Adrenal gland (tissue), 12 donors: ENCODE results near the gene KCNK7. TPM values are rescaled to one million over a fixed set of nuclear protein-coding genes. Genes with fewer than 3 reads are reported as not detected.

ENCODE experiments used
- DNase-seq, 7 donors: peaks; one replicate each; pipeline ENCODE4 v3.0.0-alpha.2; 2019 to 2020
- H3K27ac ChIP-seq, 5 donors: fragments of 200-600 bp; sonication (generic) in 4 of 5; 1 replicate in 3 of 5; 2 replicates in 2 of 5; pipeline versions ENCODE4 v1.5.1 to v1.8.0; 2016 to 2020; ENCODE audit warnings: mild to moderate bottlenecking in 1 of 5
- H3K27me3 ChIP-seq: fragments of 200-600 bp; 2 replicates; pipeline ENCODE4 v1.8.0; 2021
- H3K36me3 ChIP-seq, 2 donors: fragments of 200-600 bp; replicated peaks in 1 of 2; 1 replicate in 1 of 2; 2 replicates in 1 of 2; pipeline versions ENCODE4 v1.5.1 to v1.8.0; 2018 to 2022
- H3K4me1 ChIP-seq, 2 donors: fragments of 200-600 bp; replicated peaks in 1 of 2; 1 replicate in 1 of 2; 2 replicates in 1 of 2; pipeline versions ENCODE4 v1.5.1 to v1.8.0; 2018 to 2021
- H3K4me3 ChIP-seq, 4 donors: fragments of 200-600 bp; sonication (generic) in 3 of 4; one replicate each; pipeline ENCODE4 v1.5.1; 2016 to 2018
- H3K9me3 ChIP-seq, 3 donors: fragments of 200-600 bp; sonication (generic) in 1 of 3; replicated peaks in 1 of 3; 1 replicate in 2 of 3; 2 replicates in 1 of 3; pipeline versions ENCODE4 v1.5.1 to v1.8.0; 2016 to 2021
- CTCF ChIP-seq, 6 experiments: fragments of 450-650 bp in 4 of 6; fragments of 200-600 bp in 2 of 6; sonication (generic) in 1 of 6; IDR thresholded peaks; 1 replicate in 5 of 6; 2 replicates in 1 of 6; pipeline versions ENCODE4 v1.5.1 to v1.8.0; 2016 to 2021; ENCODE audit warnings: antibody characterized with exemption in 6 of 6, mild to moderate bottlenecking in 2 of 6, moderate library complexity in 1 of 6
- POLR2A ChIP-seq, 2 donors: fragments of 450-650 bp; IDR thresholded peaks; one replicate each; pipeline ENCODE4 v1.6.1; 2017; ENCODE audit warnings: antibody characterized with exemption in 2 of 2, mild to moderate bottlenecking in 2 of 2, moderate library complexity in 1 of 2
- WGBS, 4 donors: extraction: QIAGEN DNeasy Blood & Tissue Kit in 2 of 4; methylation state at CpG; one replicate each; pipeline versions ENCODE4 v1.1.5 to v1.1.7; 2013 to 2017; 5-methylcytosine and 5-hydroxymethylcytosine counted together
- intact Hi-C, 2 donors: fragments of 100-400 bp; cut with DNase I; formaldehyde crosslinking; loops; one replicate each; pipeline versions ENCODE4 v1.14.1 to v1.15.0; 2022 to 2023
- polyA plus RNA-seq, 3 donors: library from polyadenylated mRNA; stranded (reverse); fragments of 200-250 nt in 2 of 3; fragments of 350-450 nt in 1 of 3; fragmentation: Illumina TruSeq in 1 of 3; extraction: RNeasy Lipid Tissue Mini Kit (QIAGEN cat#74804) in 1 of 3; gene quantifications; one replicate each; pipeline ENCODE4 v1.2.3, GENCODE V29; 2013 to 2014
- total RNA-seq, 9 donors: library from RNA; depleted of rRNA in 4 of 9; stranded (reverse); fragments of >200 nt in 4 of 9; fragments of 120-200 nt in 1 of 9; fragmentation: NEBNext Ultra II Directional in 1 of 9; extraction: Animal tissue kit (Norgen Biotek cat#: 25700) in 1 of 9; gene quantifications; one replicate each; pipeline versions ENCODE4 v1.1.0 to v1.2.4, GENCODE V29; 2013 to 2023
- donor health status: healthy with polysubstance abuse.
- donor health status: Bipolar disorder and iron deficiency.
- donor health status: DM: yes; HTN: yes; CAD: no.
- donor health status: DM: no; HTN: no; CAD: no.
- donor health status: DM: no; HTN: no; CAD: no.
- donor health status: DM: yes; HTN: yes; CAD: no.

Gene KCNK7
- total and polyA plus RNA-seq, 12 donors = 0.06 to 12.5 (median 0.57) TPM; not detected in 5

GRCh38 chr11:65624931-65625627, 29.5 kb upstream of the KCNK7 start:
- no peak overlapping the region for H3K27ac ChIP-seq
- no peak overlapping the region for H3K4me3 ChIP-seq
- TF ChIP-seq CTCF (IDR thresholded peaks at IDR 0.05) (no peak), POLR2A (IDR thresholded peaks at IDR 0.05) (no peak)
- WGBS, 4 donors = 85 to 89% (median 88%) methylated on average over 16 to 30 of the region's 30 CpGs
- H3K4me1 ChIP-seq = no peaks in the 10 kb centered on the region
- no peaks in the 10 kb centered on the region for H3K27me3 ChIP-seq
- DNase-seq = no peak
- intact Hi-C loops = no loop called here
- no peaks in the 10 kb centered on the region for H3K9me3 ChIP-seq
- H3K36me3 ChIP-seq = peaks cover 0 to 94% of the 10 kb centered on the region in 2 donors

GRCh38 chr11:65623852-65624616, 28.4 kb upstream of the KCNK7 start:
- intact Hi-C loops = no loop called here
- no peaks in the 10 kb centered on the region for H3K4me1 ChIP-seq
- WGBS, 4 donors = 92 to 94% (median 93%) methylated on average over 17 to 25 of the region's 25 CpGs
- TF ChIP-seq CTCF (IDR thresholded peaks at IDR 0.05) = no peak
- H3K9me3 ChIP-seq = no peaks in the 10 kb centered on the region
- H3K36me3 ChIP-seq = peaks cover 0 to 94% of the 10 kb centered on the region in 2 donors
- no peak overlapping the region for H3K27ac ChIP-seq
- no peak overlapping the region for H3K4me3 ChIP-seq
- H3K27me3 ChIP-seq = no peaks in the 10 kb centered on the region
- no peak for DNase-seq

GRCh38 chr11:65623177-65623576, 27.6 kb upstream of the KCNK7 start:
- Histone ChIP-seq H3K9me3 (no peaks in the 10 kb centered on the region), H3K27me3 (no peaks in the 10 kb centered on the region), H3K4me1 (no peaks in the 10 kb centered on the region), H3K4me3 (no peak overlapping the region), H3K36me3 (peaks cover 0 to 96% of the 10 kb centered on the region in 2 donors), H3K27ac (no peak overlapping the region)
- 88 to 97% (median 96%) methylated on average over 7 to 14 of the region's 14 CpGs for WGBS, 4 donors
- intact Hi-C loops = no loop called here
- TF ChIP-seq CTCF (IDR thresholded peaks at IDR 0.05) (no peak), POLR2A (IDR thresholded peaks at IDR 0.05) (no peak)
- no peak for DNase-seq

GRCh38 chr11:65622011-65622410, 26.4 kb upstream of the KCNK7 start:
- no peak for TF ChIP-seq CTCF (IDR thresholded peaks at IDR 0.05)
- TF ChIP-seq POLR2A (IDR thresholded peaks at IDR 0.05) = no peak
- Histone ChIP-seq H3K9me3 (no peaks in the 10 kb centered on the region), H3K36me3 (peaks cover 0 to 93% of the 10 kb centered on the region in 2 donors), H3K4me3 (no peak overlapping the region), H3K27ac (no peak overlapping the region), H3K4me1 (peaks cover 0 to 6% of the 10 kb centered on the region in 2 donors), H3K27me3 (no peaks in the 10 kb centered on the region)
- DNase-seq = no peak
- intact Hi-C loops = no loop called here
- WGBS, 4 donors = 91 to 97% (median 95%) methylated on average over 10 to 16 of the region's 16 CpGs
